ENCODE measurements around the gene HYAL4.
"Not testable (repeated sequence)": the region's sequence is repeated elsewhere in the genome, so short reads cannot be mapped to it uniquely, and the experiment has no call there.

HYAL4 gene

DNA sequence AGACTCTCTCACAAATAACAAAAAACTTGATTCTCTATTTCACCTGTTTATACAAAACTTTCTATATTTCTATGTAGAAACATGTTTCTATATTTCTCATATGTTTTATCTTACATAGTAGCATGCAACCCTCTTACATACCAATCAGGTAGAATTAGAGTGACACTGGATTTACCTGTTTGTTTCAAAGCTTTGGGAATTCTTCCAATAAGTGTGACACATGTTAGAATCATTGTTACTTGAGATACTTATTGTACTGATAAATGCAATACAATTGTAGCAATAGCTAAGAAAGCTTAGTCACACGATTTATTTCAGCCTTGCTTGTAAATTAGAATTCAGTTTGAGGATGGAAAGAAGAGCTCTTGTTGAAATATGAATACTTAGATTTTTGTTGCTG lies 4.9 kb downstream of the HYAL4 start:
- Histone ChIP-seq H3K14ac (ENCODE audit: low read length) (no peak overlapping the region), H3K9me3 (replicated peaks in 1 of 2; ENCODE audit: control insufficient read depth in 2 of 2, insufficient read depth in 1 of 2, low read depth in 1 of 2, low read length in 2 of 2) (no peaks in the 10 kb centered on the region), H4K91ac (ENCODE audit: low read depth, low read length, poor library complexity) (no peak overlapping the region), H2BK5ac (ENCODE audit: low read length) (no peak overlapping the region), H2AFZ (ENCODE audit: low read length) (no peak overlapping the region), H3K4me1 (ENCODE audit: control insufficient read depth in 2 of 2, insufficient read depth in 1 of 2, low read depth in 1 of 2, low read length in 2 of 2) (no peaks in the 10 kb centered on the region), H3K9ac (ENCODE audit: low read depth, low read length, poor library complexity) (no peak overlapping the region), H2BK120ac (ENCODE audit: low read depth, low read length) (no peak overlapping the region), H3K4ac (ENCODE audit: low read length) (no peak overlapping the region), H3K79me1 (ENCODE audit: low read depth, low read length) (no peaks in the 10 kb centered on the region), H3K4me3 (ENCODE audit: low read length in 2 of 2) (no peak overlapping the region), H3K27me3 (ENCODE audit: control insufficient read depth in 3 of 3, insufficient read depth in 3 of 3, low read depth in 1 of 3, low read length in 3 of 3) (no peaks in the 10 kb centered on the region), H3K4me2 (ENCODE audit: insufficient read depth, low read length, poor library complexity, severe bottlenecking) (no peak overlapping the region), H2AK5ac (ENCODE audit: low read depth, low read length) (no peak overlapping the region), H3K18ac (ENCODE audit: low read length) (no peak overlapping the region), H4K8ac (ENCODE audit: low read depth, low read length) (no peak overlapping the region), H3K23ac (ENCODE audit: low read depth, low read length, poor library complexity) (no peak overlapping the region), H2BK15ac (ENCODE audit: low read length) (no peak overlapping the region), H2BK12ac (ENCODE audit: low read length) (no peak overlapping the region), H3K27ac (replicated peaks; ENCODE audit: low read length) (no peak overlapping the region), H3K36me3 (replicated peaks in 1 of 2; ENCODE audit: control insufficient read depth in 2 of 2, insufficient read depth in 2 of 2, low read length in 2 of 2) (no peaks in the 10 kb centered on the region)
- no CpG with 5 or more reads among the region's 1 CpG for WGBS, 2 donors (ENCODE audit: extremely low coverage in 2 of 2, insufficient read length in 2 of 2, insufficient replicate concordance in 1 of 2)
- DNase-seq (ENCODE audit: low spot score), result no peak

DNA sequence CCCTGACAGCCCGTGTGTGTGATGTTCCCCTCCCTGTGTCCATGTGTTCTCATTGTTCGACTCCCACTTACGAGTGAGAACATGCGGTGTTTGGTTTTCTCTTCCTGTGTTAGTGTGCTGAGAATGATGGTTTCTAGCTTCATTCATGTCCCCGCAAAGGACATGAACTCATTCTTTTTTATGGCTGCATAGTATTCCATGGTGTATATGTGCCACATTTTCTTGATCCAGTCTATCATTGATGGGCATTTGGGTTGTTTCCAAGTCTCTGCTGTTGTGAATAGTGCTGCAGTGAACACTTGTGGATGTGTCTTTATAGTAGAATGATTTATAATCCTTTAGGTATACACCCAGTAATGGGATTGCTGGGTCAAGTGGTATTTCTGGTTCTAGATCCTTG lies 6.4 kb downstream of the HYAL4 start:
- not testable (repeated sequence) for H3K4ac ChIP-seq (ENCODE audit: low read length); H4K91ac ChIP-seq (ENCODE audit: low read depth, low read length, poor library complexity); H2BK12ac ChIP-seq (ENCODE audit: low read length); H4K8ac ChIP-seq (ENCODE audit: low read depth, low read length); H3K23ac ChIP-seq (ENCODE audit: low read depth, low read length, poor library complexity); H3K4me2 ChIP-seq (ENCODE audit: insufficient read depth, low read length, poor library complexity, severe bottlenecking); H3K14ac ChIP-seq (ENCODE audit: low read length); H3K27ac ChIP-seq (replicated peaks; ENCODE audit: low read length); H3K79me1 ChIP-seq (ENCODE audit: low read depth, low read length); H3K36me3 ChIP-seq (replicated peaks in 1 of 2; ENCODE audit: control insufficient read depth in 2 of 2, insufficient read depth in 2 of 2, low read length in 2 of 2); H3K9me3 ChIP-seq (replicated peaks in 1 of 2; ENCODE audit: control insufficient read depth in 2 of 2, insufficient read depth in 1 of 2, low read depth in 1 of 2, low read length in 2 of 2); H2BK5ac ChIP-seq (ENCODE audit: low read length); DNase-seq (ENCODE audit: low spot score); H3K27me3 ChIP-seq (ENCODE audit: control insufficient read depth in 3 of 3, insufficient read depth in 3 of 3, low read depth in 1 of 3, low read length in 3 of 3); H2BK120ac ChIP-seq (ENCODE audit: low read depth, low read length); H3K4me3 ChIP-seq (ENCODE audit: low read length in 2 of 2); H3K18ac ChIP-seq (ENCODE audit: low read length); H2BK15ac ChIP-seq (ENCODE audit: low read length); H2AK5ac ChIP-seq (ENCODE audit: low read depth, low read length); H3K4me1 ChIP-seq (ENCODE audit: control insufficient read depth in 2 of 2, insufficient read depth in 1 of 2, low read depth in 1 of 2, low read length in 2 of 2); H3K9ac ChIP-seq (ENCODE audit: low read depth, low read length, poor library complexity); H2AFZ ChIP-seq (ENCODE audit: low read length)
- WGBS, 2 donors (ENCODE audit: extremely low coverage in 2 of 2, insufficient read length in 2 of 2, insufficient replicate concordance in 1 of 2), result no CpG with 5 or more reads among the region's 5 CpGs

DNA sequence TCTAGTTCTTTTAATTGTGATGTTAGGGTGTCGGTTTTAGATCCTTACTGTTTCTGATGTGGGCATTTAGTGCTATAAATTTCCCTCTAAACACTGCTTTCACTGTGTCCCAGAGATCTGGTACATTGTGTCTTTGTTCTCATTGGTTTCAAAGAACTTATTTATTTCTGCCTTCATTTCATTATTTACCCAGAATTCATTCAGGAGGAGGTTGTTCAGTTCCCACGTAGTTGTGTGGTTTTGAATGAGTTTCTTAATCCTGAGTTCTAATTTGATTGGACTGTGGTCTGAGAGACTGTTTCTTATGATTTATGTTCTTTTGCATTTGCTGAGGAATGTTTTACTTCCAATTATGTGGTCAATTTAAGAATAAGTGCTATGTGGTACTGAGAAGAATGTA lies 9.3 kb downstream of the HYAL4 start:
- not testable (repeated sequence) for H3K18ac ChIP-seq (ENCODE audit: low read length); H3K9ac ChIP-seq (ENCODE audit: low read depth, low read length, poor library complexity)
- no CpG with 5 or more reads among the region's 2 CpGs for WGBS, 2 donors (ENCODE audit: extremely low coverage in 2 of 2, insufficient read length in 2 of 2, insufficient replicate concordance in 1 of 2)

DNA sequence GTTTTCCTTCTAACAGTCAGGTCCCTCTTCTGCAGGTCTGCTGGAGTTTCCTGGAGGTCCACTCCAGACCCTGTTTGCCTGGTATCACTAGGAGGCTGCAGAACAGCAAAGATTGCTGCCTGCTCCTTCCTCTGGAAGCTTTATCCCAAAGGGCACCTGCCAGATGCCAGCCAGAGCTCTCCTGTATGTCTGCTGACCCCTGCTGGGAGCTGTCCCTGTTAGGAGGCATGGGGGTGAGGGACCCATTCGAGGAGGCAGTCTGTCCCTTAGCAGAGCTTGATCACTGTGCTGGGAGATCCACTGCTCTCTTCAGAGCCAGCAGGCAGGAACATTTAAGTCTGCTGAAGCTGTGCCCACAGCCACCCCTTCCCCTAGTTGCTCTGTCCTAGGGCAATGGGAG lies 11.5 kb downstream of the HYAL4 start:
- H2BK5ac ChIP-seq (ENCODE audit: low read length); H3K4me2 ChIP-seq (ENCODE audit: insufficient read depth, low read length, poor library complexity, severe bottlenecking); H3K9ac ChIP-seq (ENCODE audit: low read depth, low read length, poor library complexity); H3K23ac ChIP-seq (ENCODE audit: low read depth, low read length, poor library complexity); H2AFZ ChIP-seq (ENCODE audit: low read length); H3K27ac ChIP-seq (replicated peaks; ENCODE audit: low read length); H3K4me3 ChIP-seq (ENCODE audit: low read length in 2 of 2); H2AK5ac ChIP-seq (ENCODE audit: low read depth, low read length); H3K9me3 ChIP-seq (replicated peaks in 1 of 2; ENCODE audit: control insufficient read depth in 2 of 2, insufficient read depth in 1 of 2, low read depth in 1 of 2, low read length in 2 of 2); H2BK12ac ChIP-seq (ENCODE audit: low read length); H3K18ac ChIP-seq (ENCODE audit: low read length); H3K79me1 ChIP-seq (ENCODE audit: low read depth, low read length); H4K91ac ChIP-seq (ENCODE audit: low read depth, low read length, poor library complexity); H3K14ac ChIP-seq (ENCODE audit: low read length); H2BK120ac ChIP-seq (ENCODE audit: low read depth, low read length); H3K27me3 ChIP-seq (ENCODE audit: control insufficient read depth in 3 of 3, insufficient read depth in 3 of 3, low read depth in 1 of 3, low read length in 3 of 3); H3K36me3 ChIP-seq (replicated peaks in 1 of 2; ENCODE audit: control insufficient read depth in 2 of 2, insufficient read depth in 2 of 2, low read length in 2 of 2); H3K4me1 ChIP-seq (ENCODE audit: control insufficient read depth in 2 of 2, insufficient read depth in 1 of 2, low read depth in 1 of 2, low read length in 2 of 2); DNase-seq (ENCODE audit: low spot score); H4K8ac ChIP-seq (ENCODE audit: low read depth, low read length); H2BK15ac ChIP-seq (ENCODE audit: low read length); H3K4ac ChIP-seq (ENCODE audit: low read length): not testable (repeated sequence)
- WGBS, 2 donors (ENCODE audit: extremely low coverage in 2 of 2, insufficient read length in 2 of 2, insufficient replicate concordance in 1 of 2), result no CpG with 5 or more reads among the region's 1 CpG

More for the DNA sequence above, 9.3 kb downstream of the HYAL4 start:
- not testable (repeated sequence) for H2BK15ac ChIP-seq (ENCODE audit: low read length); H3K4me1 ChIP-seq (ENCODE audit: control insufficient read depth in 2 of 2, insufficient read depth in 1 of 2, low read depth in 1 of 2, low read length in 2 of 2); H3K36me3 ChIP-seq (replicated peaks in 1 of 2; ENCODE audit: control insufficient read depth in 2 of 2, insufficient read depth in 2 of 2, low read length in 2 of 2); H2BK12ac ChIP-seq (ENCODE audit: low read length); H2BK5ac ChIP-seq (ENCODE audit: low read length); H2AK5ac ChIP-seq (ENCODE audit: low read depth, low read length); H3K27ac ChIP-seq (replicated peaks; ENCODE audit: low read length); H4K91ac ChIP-seq (ENCODE audit: low read depth, low read length, poor library complexity); H3K23ac ChIP-seq (ENCODE audit: low read depth, low read length, poor library complexity); H2BK120ac ChIP-seq (ENCODE audit: low read depth, low read length); H4K8ac ChIP-seq (ENCODE audit: low read depth, low read length); H2AFZ ChIP-seq (ENCODE audit: low read length); DNase-seq (ENCODE audit: low spot score); H3K4me2 ChIP-seq (ENCODE audit: insufficient read depth, low read length, poor library complexity, severe bottlenecking); H3K79me1 ChIP-seq (ENCODE audit: low read depth, low read length); H3K14ac ChIP-seq (ENCODE audit: low read length); H3K4ac ChIP-seq (ENCODE audit: low read length); H3K27me3 ChIP-seq (ENCODE audit: control insufficient read depth in 3 of 3, insufficient read depth in 3 of 3, low read depth in 1 of 3, low read length in 3 of 3); H3K9me3 ChIP-seq (replicated peaks in 1 of 2; ENCODE audit: control insufficient read depth in 2 of 2, insufficient read depth in 1 of 2, low read depth in 1 of 2, low read length in 2 of 2); H3K4me3 ChIP-seq (ENCODE audit: low read length in 2 of 2)

Data from neuronal stem cell (in vitro differentiated cells).